Activated naive CD4-positive, alpha-beta T cell treated with anti-CD3 and anti-CD28 coated beads, Interleukin-2, amount 10 ng/mL, durations not matched to agents 7 days and 5 days (primary cell): ENCODE results near the gene VPS8.
A peak's percentile ranks its signal among the peaks of the same experiment; 100 is the strongest.

Experiments used
- CTCF ChIA-PET: fragments of 350-600 bp; sonication (Branson Sonifier 250); formaldehyde crosslinking; loops from one replicate; lab custom pipeline; 2021; ENCODE audit warnings: antibody characterized with exemption; lab: Charles Lee
- DNase-seq: peaks from one replicate; pipeline ENCODE4 v3.0.0-alpha.2; 2020
- H3K27ac Mint-ChIP-seq: one replicate; pipeline ENCODE4 v1.8.0; 2021; ENCODE audit warnings: mild to moderate bottlenecking, moderate library complexity, mixed read lengths
- H3K27me3 Mint-ChIP-seq: one replicate; pipeline ENCODE4 v1.8.0; 2021; ENCODE audit warnings: mild to moderate bottlenecking, mixed read lengths
- H3K36me3 Mint-ChIP-seq: one replicate; pipeline ENCODE4 v1.8.0; 2021; ENCODE audit warnings: mixed read lengths
- H3K4me1 Mint-ChIP-seq: one replicate; pipeline ENCODE4 v1.8.0; 2021; ENCODE audit warnings: mixed read lengths
- H3K4me3 Mint-ChIP-seq: one replicate; pipeline ENCODE4 v1.8.0; 2021; ENCODE audit warnings: mild to moderate bottlenecking, moderate library complexity, mixed read lengths
- H3K9me3 Mint-ChIP-seq: one replicate; pipeline ENCODE4 v1.8.0; 2021; ENCODE audit warnings: mixed read lengths

Gene VPS8

DNA sequence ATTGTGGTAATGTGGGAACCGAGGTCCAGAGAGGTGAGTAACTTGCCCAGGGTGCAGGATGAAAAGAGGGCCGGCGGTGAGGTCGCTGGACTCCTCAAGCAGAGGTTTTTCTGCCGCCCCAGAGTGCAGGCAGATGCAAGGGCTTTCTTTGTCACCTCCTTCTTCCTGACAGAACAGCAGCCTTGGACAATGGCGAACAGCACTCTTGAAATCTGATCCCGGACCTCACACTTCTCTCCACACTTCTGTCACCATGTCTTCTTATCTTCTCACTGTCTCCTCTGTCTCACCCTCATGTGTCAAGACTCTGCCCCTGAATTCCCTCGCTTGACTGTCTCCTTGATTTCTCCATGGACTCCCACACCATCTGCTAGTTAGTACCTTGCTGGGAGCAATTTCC, 15.4 kb upstream of the VPS8 start:
- Mint-ChIP-seq H3K9me3 (no peaks in the 10 kb centered on the region), H3K4me1 (no peaks in the 10 kb centered on the region)

DNA sequence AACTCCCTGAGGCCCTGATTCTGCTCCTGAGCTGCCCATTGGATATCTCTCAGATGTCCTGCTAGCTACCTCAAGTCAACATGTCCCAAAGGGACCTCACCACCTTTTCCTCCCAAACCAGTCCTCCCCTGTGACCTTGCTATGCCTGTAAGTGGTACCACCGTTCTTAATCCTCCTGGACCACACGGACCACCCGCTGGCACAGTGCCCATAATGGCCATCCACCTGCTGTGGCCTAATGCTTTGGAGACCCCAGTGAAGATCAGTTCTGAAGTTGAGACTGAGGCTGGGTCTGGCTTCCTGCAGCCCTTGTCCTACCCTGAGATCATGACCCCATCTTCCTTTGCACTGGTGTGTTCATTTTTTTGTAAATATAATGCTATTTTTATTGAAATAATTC, 15.0 kb upstream of the VPS8 start:
- CTCF ChIA-PET = no interaction called here
- Mint-ChIP-seq H3K27ac (no peak overlapping the region), H3K9me3 (no peaks in the 10 kb centered on the region), H3K4me1 (no peaks in the 10 kb centered on the region), H3K4me3 (no peak overlapping the region), H3K36me3 (no peaks in the 10 kb centered on the region), H3K27me3 (peaks cover 48% of the 10 kb centered on the region)
- no peak for DNase-seq

More for the DNA sequence above, 15.4 kb upstream of the VPS8 start:
- no peak for DNase-seq
- Mint-ChIP-seq H3K27ac (no peak overlapping the region), H3K27me3 (peaks cover 49% of the 10 kb centered on the region), H3K4me3 (no peak overlapping the region), H3K36me3 (no peaks in the 10 kb centered on the region)
- CTCF ChIA-PET = no interaction called here

DNA sequence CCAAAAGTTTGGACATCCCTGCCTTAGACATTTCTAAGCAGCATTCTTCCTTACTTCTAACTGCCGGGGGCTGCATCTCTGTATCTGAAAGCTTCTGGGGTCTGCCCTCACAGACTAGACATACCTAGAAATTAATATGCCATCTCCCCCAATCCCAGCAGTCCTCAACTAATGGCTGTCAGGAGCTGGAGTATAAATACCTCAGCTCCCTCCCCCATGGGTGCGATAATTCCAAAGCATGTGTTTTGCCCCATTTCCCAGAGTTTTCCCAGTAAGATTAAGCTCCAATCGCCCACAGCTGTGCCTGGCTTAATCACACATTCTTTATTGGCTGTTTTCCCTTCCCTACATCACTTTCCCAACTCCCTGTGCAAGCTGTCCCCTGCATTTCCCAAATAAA, 13.8 kb upstream of the VPS8 start:
- CTCF ChIA-PET = interaction anchor here (1.3 kb wide), 1 partner anchor 10 kb away, joined by 3 read pairs; no protein-coding TSS in a partner anchor
- Mint-ChIP-seq H3K9me3 (no peaks in the 10 kb centered on the region), H3K27ac (no peak overlapping the region), H3K4me1 (no peaks in the 10 kb centered on the region), H3K4me3 (no peak overlapping the region), H3K27me3 (peaks cover 50% of the 10 kb centered on the region), H3K36me3 (no peaks in the 10 kb centered on the region)
- DNase-seq = no peak

DNA sequence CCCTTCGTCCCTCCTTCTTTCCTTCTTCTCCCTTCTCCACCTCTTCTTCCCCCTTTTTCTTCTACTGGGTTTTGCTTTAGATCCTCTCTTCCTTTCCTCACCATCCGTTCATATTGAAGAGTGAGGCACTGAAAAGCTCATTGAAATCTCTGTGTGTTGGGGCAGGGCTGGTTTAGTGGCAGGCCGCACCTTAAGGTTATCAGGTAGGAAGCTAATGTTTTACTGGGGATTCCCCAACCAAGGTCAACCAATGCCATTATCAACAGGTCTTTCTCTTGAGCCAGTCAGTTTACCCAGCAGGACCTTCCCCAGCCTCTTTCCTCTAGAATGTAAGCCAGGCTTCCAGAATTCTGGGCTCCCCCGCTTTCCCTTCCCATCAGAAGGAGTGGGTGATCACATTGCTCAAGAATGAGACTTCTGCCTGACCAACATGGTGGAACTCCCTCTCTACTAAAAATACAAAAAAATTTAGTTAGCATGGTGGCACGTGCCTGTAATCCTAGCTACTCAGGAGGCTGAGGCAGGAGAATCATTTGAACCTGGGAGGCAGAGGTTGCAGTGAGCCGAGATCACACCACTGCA, 11.5 kb upstream of the VPS8 start:
- CTCF ChIA-PET = interaction anchor here (1.8 to 6.0 kb wide), 4 partner anchors 13 to 31 kb away, joined by 4 to 47 read pairs (median 20); partner anchors contain the start of gene VPS8
- H3K36me3 Mint-ChIP-seq = no peaks in the 10 kb centered on the region
- peaks cover 4% of the 10 kb centered on the region for H3K4me1 Mint-ChIP-seq
- H3K27ac Mint-ChIP-seq = no peak overlapping the region
- H3K27me3 Mint-ChIP-seq = peaks cover 42% of the 10 kb centered on the region
- H3K4me3 Mint-ChIP-seq = no peak overlapping the region
- no peak for DNase-seq
- H3K9me3 Mint-ChIP-seq = no peaks in the 10 kb centered on the region

DNA sequence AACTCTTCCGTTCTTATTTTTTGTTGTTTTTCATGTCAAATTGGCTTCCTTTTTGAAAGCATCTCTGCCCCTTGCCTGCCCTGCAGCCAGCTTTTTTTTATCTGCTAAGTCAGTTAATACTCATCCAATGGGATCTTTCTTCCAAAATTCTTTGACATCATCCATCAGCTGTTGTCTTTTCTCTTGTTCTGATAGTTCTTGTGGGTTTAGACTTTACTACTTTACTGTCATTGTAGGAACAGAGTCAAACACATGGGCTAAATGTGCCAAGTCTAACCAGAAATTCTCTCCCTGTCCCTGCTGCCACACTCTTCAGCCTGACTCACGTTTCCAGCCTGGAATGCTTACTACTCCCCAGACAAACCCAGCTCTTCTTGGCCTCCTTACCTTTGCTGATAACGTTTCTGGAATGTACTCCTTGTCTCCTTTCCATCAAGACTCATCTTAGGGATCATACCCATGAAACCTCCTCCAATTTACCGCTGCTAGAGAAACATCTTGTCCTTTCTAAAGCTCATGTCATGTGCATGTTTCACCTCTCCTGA, 10.7 kb upstream of the VPS8 start:
- peaks cover 45% of the 10 kb centered on the region for H3K27me3 Mint-ChIP-seq
- no peaks in the 10 kb centered on the region for H3K36me3 Mint-ChIP-seq
- CTCF ChIA-PET = interaction anchor here (0.8 to 6.0 kb wide), 8 partner anchors 9 to 52 kb away, joined by 3 to 47 read pairs (median 4); partner anchors contain the start of gene VPS8
- H3K4me1 Mint-ChIP-seq = peaks cover 4% of the 10 kb centered on the region
- no peaks in the 10 kb centered on the region for H3K9me3 Mint-ChIP-seq
- no peak for DNase-seq
- H3K4me3 Mint-ChIP-seq = no peak overlapping the region
- no peak overlapping the region for H3K27ac Mint-ChIP-seq

DNA sequence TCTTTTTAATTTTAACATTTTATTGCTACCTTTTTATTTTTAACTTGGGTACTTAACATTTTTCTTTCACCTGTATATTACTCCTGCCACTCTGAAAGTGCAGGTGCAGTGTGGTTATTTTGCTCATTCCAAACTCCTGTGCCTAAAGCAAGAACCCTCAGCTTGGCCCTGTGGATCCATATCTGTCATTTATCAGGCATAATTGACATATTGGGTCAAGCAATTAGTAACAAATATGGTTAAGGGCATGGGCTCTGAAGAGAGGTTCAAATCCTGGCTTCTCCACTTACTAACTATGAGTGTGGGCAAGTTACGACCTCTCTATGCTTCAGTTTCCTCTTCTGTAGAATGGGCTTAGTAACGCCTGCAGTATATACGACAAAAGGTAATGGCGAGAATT, 9.8 kb upstream of the VPS8 start:
- CTCF ChIA-PET = interaction anchor here (0.6 to 6.0 kb wide), 10 partner anchors 11 to 457 kb away, joined by 3 to 47 read pairs (median 4); partner anchors contain the start of gene VPS8

DNA sequence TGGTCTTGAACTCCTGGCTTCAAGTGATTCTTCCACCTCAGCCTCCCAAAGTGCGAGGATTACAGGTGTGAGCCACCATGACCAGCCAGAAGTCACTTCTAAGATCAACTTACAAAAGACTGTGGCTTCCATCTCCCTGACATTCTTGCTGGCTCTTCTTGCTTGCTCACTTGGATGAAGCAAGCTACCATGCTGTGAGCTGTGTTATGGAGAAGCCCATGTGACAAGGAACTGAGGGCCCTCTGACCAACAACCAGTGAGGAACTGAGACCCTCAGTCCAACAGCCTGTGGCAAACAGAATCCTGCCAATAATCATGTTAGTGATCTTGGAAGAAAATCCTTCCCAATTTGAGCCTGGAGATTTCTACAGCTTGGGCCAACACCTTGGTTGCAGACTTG, 7.2 kb upstream of the VPS8 start:
- Mint-ChIP-seq H3K27ac (no peak overlapping the region), H3K9me3 (no peaks in the 10 kb centered on the region), H3K36me3 (no peaks in the 10 kb centered on the region), H3K4me1 (peaks cover 4% of the 10 kb centered on the region), H3K4me3 (no peak overlapping the region), H3K27me3 (peaks cover 35% of the 10 kb centered on the region)
- CTCF ChIA-PET = interaction anchor here (0.8 to 6.0 kb wide), 7 partner anchors 8 to 260 kb away, joined by 3 to 47 read pairs (median 5); partner anchors contain the start of gene VPS8
- DNase-seq = no peak

More for the DNA sequence above, 9.8 kb upstream of the VPS8 start:
- H3K4me1 Mint-ChIP-seq = peaks cover 4% of the 10 kb centered on the region
- no peaks in the 10 kb centered on the region for H3K9me3 Mint-ChIP-seq
- H3K27me3 Mint-ChIP-seq = peaks cover 41% of the 10 kb centered on the region
- no peaks in the 10 kb centered on the region for H3K36me3 Mint-ChIP-seq
- DNase-seq = no peak
- H3K27ac Mint-ChIP-seq = no peak overlapping the region
- H3K4me3 Mint-ChIP-seq = no peak overlapping the region

DNA sequence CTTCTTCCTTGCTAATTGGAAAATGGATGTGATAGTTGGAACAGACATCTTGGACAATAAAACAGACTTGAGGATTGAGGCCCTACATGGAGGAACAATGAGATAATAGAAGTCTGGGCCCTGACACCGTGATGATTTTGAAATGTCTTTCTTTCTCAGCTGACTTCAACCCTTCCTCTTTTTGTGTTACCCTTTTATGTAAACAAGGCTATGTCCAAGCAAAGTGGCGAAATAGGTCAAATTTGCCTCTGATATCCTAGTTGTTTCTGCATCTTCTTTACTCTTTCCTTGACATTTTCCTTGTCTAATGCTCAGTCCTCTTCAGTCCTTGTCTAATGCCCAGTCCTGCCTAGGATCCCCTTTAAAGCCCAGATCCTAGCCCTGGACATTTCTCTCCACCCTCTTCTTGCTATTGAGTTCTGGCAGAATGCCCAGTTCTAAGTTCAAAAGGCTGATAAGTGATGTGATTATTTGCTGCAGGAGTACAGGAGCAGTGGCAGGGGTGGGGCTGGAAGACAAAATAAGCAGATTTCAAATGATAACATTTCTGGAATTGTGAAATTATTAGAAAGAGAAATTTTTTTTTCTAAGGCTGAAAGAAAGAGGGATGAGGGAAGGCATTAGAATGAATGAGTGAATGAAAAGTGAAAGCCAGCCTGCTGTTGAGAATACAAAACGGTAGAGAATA, 6.5 kb upstream of the VPS8 start:
- peaks cover 9% of the 10 kb centered on the region for H3K4me1 Mint-ChIP-seq
- H3K4me3 Mint-ChIP-seq = no peak overlapping the region
- CTCF ChIA-PET = interaction anchor here (6.0 kb wide), 1 partner anchor 8 kb away, joined by 47 read pairs; the partner anchor contains the start of gene VPS8
- H3K27me3 Mint-ChIP-seq = peaks cover 28% of the 10 kb centered on the region
- H3K9me3 Mint-ChIP-seq = no peaks in the 10 kb centered on the region
- no peak for DNase-seq
- H3K36me3 Mint-ChIP-seq = no peaks in the 10 kb centered on the region
- H3K27ac Mint-ChIP-seq = no peak overlapping the region

DNA sequence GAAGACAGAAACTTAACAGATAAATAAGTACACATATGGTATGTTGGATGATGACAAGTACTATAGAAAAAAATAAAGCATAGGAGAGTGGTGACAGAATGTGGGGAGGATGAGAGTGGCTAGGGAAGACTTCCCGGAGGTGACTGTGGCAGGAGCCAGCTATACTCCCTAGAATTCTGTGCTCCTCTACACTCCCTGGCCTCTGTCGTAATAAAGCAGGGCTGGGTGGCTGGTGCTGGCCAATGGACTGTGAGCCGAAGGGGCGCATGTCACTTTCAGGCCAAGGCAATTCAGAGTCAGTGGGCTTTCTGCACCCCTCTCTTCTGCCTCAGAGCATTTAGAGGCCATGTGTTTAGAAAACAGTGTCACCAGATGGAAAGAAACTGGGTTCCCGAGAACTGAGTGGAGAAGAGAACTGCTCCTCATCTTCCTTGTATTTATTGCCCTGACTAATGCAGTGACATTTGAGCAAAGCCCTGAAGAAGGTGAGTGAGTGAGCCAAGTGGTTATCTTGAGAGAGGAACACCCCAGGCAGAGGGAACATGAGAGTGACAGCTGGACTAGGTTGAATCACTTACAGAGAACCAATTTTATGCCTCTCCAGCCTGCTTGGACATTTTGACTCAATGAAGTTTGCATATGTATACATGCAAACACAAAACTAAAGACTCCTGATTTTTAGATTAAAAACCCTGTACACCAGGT, 5.2 kb upstream of the VPS8 start:
- H3K4me3 Mint-ChIP-seq = no peak overlapping the region
- H3K9me3 Mint-ChIP-seq = no peaks in the 10 kb centered on the region
- DNase-seq = no peak
- H3K4me1 Mint-ChIP-seq = peaks cover 20% of the 10 kb centered on the region
- no peaks in the 10 kb centered on the region for H3K36me3 Mint-ChIP-seq
- CTCF ChIA-PET = interaction anchor here (0.8 to 3.2 kb wide), 2 partner anchors 16 to 28 kb away, joined by 3 to 14 read pairs; no protein-coding TSS in a partner anchor
- H3K27ac Mint-ChIP-seq = no peak overlapping the region
- peaks cover 16% of the 10 kb centered on the region for H3K27me3 Mint-ChIP-seq

DNA sequence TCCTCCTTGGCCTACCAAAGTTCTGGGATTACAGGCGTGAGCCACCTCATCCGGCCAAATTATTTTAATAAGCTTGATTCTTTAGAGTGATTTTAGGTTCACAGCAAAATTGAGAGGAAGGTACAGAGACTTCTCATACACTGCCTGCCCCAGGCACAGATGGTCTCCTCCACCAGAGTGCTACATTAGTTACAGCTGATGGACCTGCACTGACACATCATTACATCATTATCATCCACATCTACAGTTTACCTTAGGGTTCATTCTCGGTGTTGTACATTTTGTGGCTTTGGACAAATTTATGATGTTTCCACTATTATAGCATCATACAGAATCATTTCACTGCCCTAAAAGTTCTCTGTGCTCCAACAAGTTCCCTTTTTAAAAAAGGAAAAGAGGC, 4.4 kb upstream of the VPS8 start:
- Mint-ChIP-seq H3K36me3 (peaks cover 2% of the 10 kb centered on the region), H3K27me3 (peaks cover 21% of the 10 kb centered on the region)

DNA sequence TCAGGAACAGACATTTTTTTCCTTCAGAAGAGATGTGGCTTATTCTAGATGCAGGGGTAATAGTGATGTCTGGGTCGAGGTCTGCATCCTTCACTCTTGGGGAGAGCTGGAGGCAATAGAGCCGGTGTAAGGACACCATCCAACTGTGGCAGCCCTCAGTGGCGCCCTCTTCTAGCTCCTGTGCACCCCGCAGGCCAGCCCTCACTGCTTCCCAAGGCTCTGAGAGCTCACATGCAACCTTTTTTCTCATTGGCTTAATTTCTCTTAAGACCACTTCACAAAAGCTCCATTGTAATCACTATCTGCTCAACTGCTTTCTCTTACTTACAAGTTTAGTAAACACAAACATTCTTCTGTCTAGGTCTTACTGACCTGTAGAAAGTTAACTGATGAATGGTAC, 3.9 kb upstream of the VPS8 start:
- no peak for DNase-seq
- no peak overlapping the region for H3K4me3 Mint-ChIP-seq
- no peaks in the 10 kb centered on the region for H3K9me3 Mint-ChIP-seq
- peaks cover 20% of the 10 kb centered on the region for H3K27me3 Mint-ChIP-seq
- peaks cover 2% of the 10 kb centered on the region for H3K36me3 Mint-ChIP-seq
- CTCF ChIA-PET = interaction anchor here (0.9 to 3.2 kb wide), 7 partner anchors 9 to 368 kb away, joined by 3 to 14 read pairs (median 4); no protein-coding TSS in a partner anchor
- peaks cover 27% of the 10 kb centered on the region for H3K4me1 Mint-ChIP-seq
- H3K27ac Mint-ChIP-seq = no peak overlapping the region

More for the DNA sequence above, 4.4 kb upstream of the VPS8 start:
- CTCF ChIA-PET = interaction anchor here (0.8 to 3.2 kb wide), 5 partner anchors 10 to 368 kb away, joined by 3 to 14 read pairs (median 4); no protein-coding TSS in a partner anchor
- DNase-seq = no peak
- no peak overlapping the region for H3K4me3 Mint-ChIP-seq
- H3K9me3 Mint-ChIP-seq = no peaks in the 10 kb centered on the region
- peaks cover 24% of the 10 kb centered on the region for H3K4me1 Mint-ChIP-seq
- H3K27ac Mint-ChIP-seq = no peak overlapping the region

DNA sequence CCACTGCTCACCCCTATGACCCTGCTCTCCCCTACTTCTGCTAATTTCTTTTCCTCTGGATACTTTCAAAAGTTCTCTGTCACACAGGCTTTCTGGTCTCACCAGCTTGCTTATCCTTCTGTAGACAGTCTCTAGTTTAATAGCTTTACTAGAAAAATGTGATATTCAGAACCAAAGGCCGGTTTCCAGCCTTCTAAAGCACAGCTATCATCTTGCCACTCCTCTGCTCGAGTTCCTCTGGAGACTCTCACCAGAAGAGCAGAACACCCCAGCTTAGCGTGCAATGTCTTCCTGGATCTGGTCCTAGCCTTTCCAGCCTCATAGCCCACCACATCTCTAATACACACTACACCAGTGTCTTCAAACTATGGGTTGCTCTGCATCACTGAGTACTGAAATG, 1.8 kb upstream of the VPS8 start:
- peaks cover 9% of the 10 kb centered on the region for H3K36me3 Mint-ChIP-seq
- peaks cover 16% of the 10 kb centered on the region for H3K27me3 Mint-ChIP-seq
- CTCF ChIA-PET = interaction anchor here (1.2 to 6.5 kb wide), 2 partner anchors 7 to 32 kb away, joined by 3 to 47 read pairs; no protein-coding TSS in a partner anchor
- H3K27ac Mint-ChIP-seq = no peak overlapping the region
- DNase-seq = no peak
- H3K9me3 Mint-ChIP-seq = no peaks in the 10 kb centered on the region
- no peak overlapping the region for H3K4me3 Mint-ChIP-seq
- H3K4me1 Mint-ChIP-seq = peaks cover 41% of the 10 kb centered on the region

DNA sequence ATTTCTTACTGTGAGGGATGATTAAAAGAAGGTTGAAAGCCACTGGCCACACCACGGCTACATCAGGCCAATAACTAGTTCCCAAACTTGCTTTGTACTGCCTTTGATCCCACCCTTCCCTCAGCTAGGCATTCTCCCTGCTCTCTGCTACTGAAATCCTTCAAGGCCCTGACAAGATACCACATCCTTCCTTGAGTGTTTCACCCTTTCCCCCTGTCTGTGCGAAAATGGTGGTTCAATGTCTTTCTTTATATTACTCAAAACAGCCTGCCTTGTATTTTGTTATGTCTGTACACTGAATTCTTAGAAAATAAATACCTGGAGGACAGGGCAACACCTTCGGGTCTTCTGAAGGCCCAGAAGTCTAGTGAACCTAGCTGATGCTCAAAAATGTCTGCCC, 932 bp upstream of the VPS8 start:
- peak overlapping the region; percentile 94 for H3K27ac Mint-ChIP-seq
- CTCF ChIA-PET = interaction anchor here (6.5 kb wide), 1 partner anchor 8 kb away, joined by 47 read pairs; no protein-coding TSS in a partner anchor
- no peak for DNase-seq
- no peaks in the 10 kb centered on the region for H3K9me3 Mint-ChIP-seq
- peaks cover 12% of the 10 kb centered on the region for H3K36me3 Mint-ChIP-seq
- peaks cover 50% of the 10 kb centered on the region for H3K4me1 Mint-ChIP-seq
- H3K4me3 Mint-ChIP-seq = peak overlapping the region; percentile 13
- H3K27me3 Mint-ChIP-seq = peaks cover 12% of the 10 kb centered on the region

DNA sequence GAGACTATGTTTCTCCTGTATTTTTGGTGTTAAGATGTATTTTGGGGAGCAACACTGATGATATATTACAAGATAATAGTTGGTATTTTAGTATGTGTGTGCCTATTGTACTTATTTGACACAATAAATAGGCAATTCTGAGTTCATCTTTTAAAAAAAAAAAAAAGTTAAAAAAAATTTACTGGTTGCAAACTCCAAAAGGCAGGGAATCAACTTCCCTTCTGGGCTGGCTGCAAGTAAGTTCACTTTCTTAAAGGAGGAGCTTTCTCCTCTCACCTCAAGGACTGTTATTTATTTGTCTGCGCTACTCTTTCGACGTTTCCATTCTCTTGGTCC, 335 bp upstream of the VPS8 start:
- Mint-ChIP-seq H3K36me3 (peaks cover 17% of the 10 kb centered on the region), H3K4me1 (peaks cover 56% of the 10 kb centered on the region), H3K27ac (peak overlapping the region; percentile 94), H3K9me3 (no peaks in the 10 kb centered on the region), H3K4me3 (peak overlapping the region; percentile 91), H3K27me3 (peaks cover 11% of the 10 kb centered on the region)
- CTCF ChIA-PET = interaction anchor here (0.6 to 6.5 kb wide), 2 partner anchors 9 to 66 kb away, joined by 5 to 47 read pairs; no protein-coding TSS in a partner anchor
- DNase-seq = no peak
